HG03521 (cell line): ENCODE results near the gene EHD1.

Experiments used
- ATAC-seq: cut with Tn5 transposase; IDR thresholded peaks from one replicate; pipeline ENCODE4 v1.9.1; 2021; ENCODE audit warnings: mild to moderate bottlenecking, moderate library complexity; ENCODE audit not compliant: unreplicated experiment

Gene EHD1

DNA sequence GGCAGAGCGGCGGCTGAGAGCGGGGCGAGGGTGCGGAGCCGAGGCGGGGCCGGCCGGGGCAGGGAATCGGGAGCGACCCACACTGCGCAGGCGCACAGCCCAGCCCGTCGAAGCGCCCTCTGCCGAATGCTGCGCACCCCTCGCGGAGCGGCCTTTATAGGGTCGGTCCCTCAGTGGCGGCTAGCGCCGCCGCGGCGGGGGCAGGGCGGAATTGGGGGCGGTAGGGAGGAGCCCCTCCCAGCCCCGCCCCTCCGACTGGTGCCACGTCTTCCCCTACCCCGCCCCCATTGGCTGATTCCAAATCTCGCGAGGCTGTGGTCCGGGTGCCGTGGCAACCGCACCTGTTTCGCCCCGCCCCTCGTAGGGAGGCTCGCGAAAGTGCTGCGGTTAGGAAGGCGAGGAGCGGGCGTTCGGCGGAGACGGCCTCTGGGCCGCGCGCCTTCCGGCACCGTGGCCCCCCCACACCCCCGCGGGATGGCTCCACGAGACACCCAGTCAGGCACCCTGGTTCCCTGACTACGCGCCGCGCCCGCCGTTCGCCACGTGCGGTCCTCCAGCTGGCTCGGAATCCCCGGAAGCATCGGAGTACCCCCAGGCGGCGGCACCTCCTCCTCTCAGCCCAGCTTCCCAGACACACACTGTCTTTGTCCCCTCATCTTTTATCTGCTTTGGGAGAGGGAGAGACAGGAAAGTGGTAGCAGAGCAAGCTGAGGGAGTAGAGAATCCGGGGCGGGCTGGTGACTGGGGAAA is at the start of gene EHD1:
EHD1 (minus strand) TSS at position 128 of the 750 bp plus-strand sequence. CDS start 157 bp downstream, outside the sequence.
- peak; percentile 83 for ATAC-seq

DNA sequence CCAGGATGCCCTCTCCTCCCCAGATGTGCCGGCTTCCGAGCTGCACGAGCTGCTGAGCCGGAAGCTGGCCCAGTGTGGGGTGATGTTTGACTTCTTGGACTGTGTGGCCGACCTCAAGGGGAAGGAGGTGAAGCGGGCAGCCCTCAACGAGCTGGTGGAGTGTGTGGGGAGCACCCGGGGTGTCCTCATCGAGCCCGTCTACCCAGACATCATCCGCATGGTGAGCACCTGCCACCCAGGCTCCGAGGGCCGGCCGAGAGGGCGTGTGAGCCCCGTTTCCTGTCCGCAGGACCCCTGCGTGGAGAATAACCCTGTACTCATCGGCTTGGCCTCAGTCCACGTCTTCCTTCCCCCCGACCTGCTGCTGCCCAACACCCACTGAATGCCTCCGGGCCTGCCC is 48.3 kb upstream of the EHD1 start:
- no peak for ATAC-seq

DNA sequence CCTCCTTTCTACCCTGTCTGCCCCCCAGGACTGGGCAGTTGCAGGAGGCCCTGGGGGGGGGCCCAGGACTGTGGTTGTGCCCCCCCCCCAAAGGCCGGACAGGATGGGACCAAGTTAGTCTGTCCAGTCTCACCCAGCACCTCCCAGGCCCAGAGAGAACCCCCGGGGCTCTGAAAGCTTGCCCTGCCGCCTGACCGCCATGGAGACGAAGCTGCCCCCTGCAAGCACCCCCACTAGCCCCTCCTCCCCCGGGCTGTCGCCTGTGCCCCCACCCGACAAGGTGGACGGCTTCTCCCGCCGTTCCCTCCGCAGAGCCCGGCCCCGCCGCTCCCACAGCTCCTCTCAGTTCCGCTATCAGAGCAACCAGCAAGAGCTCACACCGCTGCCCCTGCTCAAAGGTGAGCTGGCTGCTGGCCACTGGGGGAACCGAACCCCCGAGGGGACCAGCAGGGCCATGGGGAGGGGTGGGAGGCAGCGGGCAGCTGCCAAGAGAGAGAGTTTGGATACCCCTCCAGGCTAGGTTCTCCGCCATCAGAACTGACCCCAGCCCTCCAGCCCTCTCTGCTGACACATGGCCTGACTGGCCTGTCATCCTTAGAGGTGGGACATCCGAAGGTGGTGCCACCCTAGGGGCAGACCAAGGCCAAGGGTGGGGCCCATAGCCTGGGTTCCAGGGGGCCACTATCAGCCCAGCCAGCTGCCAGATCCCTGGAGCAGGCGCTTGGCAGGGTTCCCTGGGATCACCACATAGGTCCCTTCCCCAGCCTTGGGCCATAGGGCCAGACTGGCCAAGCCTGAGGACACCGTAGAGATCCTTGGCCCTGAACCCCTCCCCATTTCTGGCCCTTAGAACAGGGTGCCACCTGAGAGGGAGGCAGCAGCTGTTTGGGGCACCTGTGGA is 47.4 kb upstream of the EHD1 start:
- ATAC-seq, result no peak

DNA sequence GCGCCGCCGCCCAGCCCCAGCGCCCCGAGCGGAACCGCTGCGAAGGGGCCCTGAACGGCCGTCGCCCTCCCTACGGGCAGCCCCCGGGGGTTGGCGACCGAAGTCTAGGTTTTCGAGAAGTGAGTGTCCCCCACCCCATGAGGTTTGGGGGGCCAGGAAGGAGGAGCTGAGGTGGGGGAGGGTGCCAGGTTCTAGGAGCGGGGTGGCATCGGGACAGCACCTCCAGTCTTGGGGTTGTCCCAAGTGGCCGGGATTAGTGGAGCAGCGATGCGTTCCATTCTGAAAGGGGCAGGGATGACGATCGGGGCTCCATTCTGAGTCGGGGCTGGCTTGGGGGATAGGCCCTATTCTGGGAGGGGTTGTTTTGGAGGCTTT is 46.5 kb upstream of the EHD1 start:
- ATAC-seq, result no peak

DNA sequence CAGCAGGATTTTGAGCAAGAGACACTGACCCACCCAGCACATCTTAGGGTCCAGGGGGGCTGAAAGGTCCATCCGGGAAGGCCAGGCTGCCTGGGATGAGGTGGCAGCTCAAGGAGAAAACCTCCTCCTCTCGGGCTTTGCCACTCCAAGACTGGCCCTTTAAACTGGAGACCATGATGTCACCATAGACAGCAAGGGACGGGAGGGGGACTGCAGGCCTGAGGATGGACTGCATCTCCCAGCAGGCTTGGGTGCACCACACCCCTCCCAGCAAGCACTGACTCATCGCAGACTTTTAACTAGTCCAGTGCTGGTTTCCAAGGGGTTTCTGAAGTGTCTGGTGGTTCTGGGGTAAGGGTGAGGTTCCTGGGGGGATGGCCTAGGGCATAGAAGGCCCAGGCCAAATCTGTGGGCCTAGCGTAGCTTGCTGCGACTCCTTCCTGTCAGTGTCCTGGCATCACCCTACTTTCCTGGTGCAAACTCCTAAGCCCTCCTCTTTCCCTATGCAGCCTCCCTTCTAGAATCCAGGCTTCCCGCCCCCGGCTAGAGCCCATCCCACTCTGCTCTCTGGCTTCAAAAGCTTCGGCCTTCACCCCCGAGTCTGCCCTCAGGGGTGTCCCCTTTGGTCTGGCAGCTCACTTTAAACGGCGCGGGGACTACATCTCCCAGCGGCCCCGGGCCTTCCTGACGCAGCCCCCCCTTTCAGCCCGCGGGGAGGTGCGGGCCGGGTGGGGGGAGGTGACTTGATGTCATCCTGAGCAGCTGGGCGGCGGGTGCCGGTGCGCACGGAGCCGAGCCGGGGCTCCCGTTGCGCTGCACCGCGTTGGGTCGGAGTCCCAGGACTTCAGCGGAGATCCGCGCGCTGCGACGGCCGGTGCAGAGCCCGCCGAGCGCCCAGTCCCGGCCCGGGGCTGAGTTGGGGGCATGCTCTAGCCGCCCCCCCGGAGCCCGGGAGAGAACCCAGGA is 45.8 kb upstream of the EHD1 start, which contains the start of gene PPP2R5B:
PPP2R5B (plus strand) TSS at position 746 of the 966 bp plus-strand sequence. CDS start 1,046 bp downstream, outside the sequence.
- ATAC-seq, result peak; percentile 75

DNA sequence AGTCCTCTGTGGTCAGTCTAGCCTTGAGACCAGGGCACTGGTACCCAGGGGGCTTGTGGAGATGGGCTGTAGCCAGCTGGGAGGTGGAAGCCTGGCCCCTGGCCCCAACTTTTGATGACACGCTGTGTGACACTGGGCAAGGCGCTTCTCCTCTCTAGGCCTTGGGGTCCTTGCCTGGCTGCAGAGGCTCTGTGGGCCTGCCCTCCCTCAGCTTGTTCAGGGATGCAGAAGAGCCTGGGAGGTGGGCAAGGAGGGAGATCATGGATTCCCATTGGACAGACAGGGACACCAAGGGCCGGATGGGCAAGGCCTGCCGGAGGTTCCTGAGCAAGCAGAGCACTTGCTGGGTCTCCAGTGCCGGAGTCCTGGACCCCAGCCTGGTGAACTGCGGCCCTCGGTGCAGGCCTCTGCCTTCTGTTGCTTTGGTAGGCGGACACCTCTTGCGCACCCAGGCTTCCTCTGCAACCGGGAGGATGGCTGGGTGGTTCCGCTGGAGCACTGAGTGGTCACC is 44.8 kb upstream of the EHD1 start:
- ATAC-seq, result no peak

DNA sequence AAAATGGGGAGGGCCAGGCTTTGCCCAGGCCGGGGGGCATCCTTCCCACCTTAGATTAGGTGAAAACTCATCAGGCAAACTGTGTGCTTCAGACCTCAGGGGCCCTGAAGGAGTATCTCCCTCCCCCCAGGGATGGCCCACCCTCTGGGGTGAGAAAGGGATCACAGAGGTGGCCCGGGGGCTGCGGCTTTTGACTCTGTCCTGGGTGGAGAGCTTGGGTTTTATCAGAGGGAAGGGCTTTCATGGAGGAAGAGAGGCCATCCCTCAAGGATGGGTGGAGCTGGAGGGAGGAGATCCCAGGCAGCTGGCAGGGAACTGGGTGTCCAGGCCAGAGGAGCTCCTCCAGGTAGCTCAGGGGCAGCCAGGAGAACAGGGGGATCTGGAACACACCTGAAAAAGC is 43.0 kb upstream of the EHD1 start:
- no peak for ATAC-seq

DNA sequence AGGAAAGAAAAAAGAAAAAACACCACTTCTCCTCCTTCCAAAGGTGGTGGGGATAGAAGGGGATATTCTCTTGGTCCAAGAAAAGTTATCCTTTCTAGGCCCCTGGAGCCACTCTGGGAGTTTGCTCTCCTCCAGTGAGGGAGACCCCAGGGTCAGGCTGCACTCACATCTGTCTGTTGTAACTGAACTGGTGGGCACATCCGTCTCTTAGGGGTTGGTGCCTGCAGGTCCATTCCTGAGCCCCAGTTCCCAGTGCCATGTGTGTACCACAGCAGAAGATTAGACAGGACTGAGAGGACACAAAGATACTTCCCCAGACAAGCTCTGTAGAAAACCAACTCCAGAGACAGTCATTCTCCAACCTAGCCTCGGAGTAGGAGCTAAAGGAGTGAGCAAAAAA is 41.7 kb upstream of the EHD1 start:
- no peak for ATAC-seq

DNA sequence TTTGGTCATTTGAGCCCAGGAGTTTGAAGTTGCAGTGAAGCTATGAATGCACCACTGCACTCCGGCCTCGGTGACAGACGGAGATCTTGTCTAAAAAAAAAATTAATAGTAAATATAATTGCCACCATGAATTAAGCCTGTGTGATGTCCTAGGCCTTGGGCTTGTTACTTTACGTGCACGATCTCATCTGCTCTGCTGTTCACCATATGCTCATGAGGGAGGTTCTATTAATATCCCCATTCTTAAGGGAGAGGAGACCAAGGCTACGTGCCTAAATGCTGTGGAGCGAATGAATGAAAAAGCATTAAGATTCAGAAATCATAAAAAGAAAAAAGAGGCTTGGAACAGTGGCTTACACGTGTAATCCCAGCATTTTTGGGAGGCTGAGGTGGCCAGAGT is 41.2 kb upstream of the EHD1 start:
- no peak for ATAC-seq

DNA sequence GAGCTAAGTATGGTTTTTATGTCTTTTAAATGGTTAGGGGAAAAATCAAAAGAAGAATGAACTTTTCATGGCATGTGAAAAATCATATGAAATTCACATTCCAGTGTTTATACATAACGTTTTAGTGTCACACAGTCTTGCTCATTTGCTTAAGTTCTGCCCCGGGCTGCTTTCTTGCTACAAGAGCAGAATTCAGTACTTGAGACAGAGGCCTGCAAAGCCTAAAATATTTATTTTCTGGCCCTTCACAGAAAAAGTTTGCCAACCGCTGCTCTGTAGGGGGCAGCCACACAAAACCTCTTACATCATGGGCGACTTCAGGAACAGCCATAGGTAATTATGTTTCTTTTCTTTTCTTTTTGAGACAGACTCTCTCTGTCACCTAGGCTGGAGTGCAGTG is 39.6 kb upstream of the EHD1 start:
- no peak for ATAC-seq

DNA sequence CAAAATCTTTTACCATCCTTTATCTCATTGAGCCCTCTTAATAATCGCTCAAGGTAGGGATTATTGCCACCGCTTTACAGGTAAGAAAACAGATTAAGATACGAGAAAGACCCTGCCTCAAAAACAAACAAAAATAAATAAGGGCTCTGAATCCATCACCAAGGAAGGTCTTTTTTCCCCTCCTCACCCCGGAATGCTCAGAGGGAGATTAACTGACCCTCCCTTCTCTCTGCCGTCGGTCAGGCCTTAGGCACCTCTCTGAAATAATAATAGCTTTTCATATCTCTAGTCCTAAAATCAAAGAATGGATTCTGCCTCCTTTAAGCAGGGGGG is 39.2 kb upstream of the EHD1 start:
- ATAC-seq, result no peak

DNA sequence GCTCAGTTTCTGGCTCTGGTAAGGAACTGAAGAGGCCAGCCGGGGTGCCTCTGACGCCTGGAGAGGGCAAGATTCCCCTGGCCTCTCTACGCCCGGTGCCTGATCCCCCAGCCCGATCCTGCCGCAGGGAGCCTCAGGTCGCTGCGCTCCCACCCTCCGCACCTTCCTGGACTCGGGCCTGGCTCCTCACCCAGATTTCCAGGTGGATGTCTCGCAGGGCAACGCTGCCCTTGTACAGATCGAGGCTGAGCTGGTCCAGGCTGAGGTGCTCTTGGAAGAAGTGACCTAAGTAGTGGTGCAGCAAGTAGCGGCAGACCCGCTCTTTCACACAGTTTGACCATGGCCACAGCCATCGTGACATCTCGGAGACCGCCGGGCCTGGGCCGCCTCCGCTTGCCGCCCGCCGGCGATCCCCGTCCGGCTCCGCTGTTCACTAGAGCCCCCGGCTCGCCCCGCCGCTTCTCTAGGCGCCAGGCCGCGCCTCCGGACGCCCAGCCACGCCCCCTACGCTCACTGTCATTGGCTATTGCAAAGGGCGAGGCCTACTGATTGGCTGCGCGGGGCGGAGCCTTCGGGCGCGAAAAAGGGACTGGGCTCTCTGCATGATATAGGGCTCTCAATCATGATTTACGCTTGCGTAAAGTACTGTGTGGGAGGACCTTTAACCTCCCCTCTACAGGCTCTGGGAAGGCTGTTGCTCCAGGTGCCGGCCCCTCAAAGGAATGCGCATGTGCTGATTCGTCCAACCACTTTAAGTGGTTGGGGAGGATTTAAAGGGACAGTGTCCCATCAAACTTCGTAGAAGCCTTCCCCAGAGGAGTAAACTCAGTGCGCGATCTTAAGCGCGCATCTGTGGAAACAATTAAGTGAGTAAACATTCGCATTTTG is 38.6 kb upstream of the EHD1 start, which contains the start of gene ATG2A:
ATG2A (minus strand) TSS at position 435 of the 888 bp plus-strand sequence; CDS start at position 361, 74 bp downstream.
- ATAC-seq, result peak; percentile 92

DNA sequence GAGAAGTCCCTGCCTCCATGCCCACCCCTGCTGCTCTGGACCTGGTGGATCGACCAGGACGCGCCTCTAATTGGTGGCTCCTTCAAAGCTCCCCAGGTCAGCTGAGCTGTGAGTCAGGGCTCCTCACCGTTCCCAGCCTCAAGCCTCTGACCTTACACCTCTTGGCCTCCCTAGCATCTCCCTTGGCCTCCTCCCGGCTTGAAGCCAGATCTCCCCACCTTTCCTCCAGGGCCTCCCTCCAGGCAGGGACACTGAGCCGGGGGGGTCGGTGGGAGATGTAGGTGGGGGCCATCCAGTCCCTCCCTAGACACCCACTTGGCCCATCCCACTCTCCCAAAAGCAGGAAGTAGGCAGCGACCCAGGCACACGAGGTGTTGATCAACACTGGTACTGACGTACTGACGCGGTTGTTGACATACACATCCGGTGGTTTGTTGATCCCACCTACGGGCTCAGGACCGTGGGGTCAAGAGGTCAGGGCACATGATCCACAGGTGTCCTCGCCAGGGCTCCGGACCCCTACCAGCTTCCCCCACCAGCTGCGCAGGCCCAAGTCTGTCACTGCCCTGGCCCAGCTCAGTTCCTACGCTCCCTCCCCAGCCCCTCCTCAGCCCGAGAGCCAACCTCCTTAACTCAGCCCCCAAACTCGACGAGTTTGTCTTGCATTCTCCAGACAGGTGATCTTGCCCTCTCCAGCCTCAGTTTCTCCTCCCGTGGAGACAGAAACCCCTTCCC is 37.8 kb upstream of the EHD1 start:
- ATAC-seq, result no peak

DNA sequence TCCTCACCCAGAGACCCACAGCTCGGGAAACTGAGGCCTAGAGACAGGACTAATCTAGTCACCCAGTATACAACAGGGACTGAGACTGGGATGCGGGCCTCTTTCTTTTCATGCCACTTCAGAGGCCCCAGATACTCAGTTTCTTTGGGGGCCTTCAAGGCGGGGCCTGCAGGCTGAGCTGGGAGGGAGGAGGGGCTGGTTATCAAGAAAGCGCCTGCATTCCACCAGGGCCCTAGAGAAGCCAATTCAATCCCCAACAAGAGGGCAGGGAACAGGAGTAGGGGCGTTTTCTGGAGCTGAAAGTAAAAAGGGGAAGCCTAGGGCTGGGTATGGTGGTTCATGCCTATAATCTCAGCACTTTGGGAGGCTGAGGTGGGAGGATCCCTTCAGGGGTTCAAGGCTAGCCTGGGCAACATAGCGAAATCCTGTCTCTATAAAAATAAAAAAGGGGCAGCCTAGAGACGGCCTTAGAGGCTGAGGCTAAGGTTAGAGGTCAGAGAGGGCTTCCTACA is 37.0 kb upstream of the EHD1 start:
- no peak for ATAC-seq

DNA sequence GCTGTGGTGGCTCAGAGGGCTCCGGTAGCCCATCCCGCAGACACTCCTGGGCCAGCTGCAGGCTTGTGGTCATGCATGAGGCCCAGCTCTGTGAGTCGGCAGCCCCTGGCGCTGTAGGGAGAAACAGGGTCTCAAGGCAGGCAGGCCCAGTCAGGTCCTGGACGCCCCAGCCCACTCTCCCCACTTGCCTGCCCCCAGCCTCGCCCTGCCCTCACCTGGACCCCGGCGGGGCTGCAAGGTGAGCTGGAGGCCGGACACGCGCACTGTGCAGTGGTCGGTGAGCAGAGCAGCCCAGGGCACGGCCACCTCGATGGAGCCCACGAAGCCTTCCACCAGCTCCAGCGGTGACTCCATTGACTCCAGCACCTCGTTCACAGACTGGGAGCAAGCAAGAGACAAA is 35.7 kb upstream of the EHD1 start:
- no peak for ATAC-seq

DNA sequence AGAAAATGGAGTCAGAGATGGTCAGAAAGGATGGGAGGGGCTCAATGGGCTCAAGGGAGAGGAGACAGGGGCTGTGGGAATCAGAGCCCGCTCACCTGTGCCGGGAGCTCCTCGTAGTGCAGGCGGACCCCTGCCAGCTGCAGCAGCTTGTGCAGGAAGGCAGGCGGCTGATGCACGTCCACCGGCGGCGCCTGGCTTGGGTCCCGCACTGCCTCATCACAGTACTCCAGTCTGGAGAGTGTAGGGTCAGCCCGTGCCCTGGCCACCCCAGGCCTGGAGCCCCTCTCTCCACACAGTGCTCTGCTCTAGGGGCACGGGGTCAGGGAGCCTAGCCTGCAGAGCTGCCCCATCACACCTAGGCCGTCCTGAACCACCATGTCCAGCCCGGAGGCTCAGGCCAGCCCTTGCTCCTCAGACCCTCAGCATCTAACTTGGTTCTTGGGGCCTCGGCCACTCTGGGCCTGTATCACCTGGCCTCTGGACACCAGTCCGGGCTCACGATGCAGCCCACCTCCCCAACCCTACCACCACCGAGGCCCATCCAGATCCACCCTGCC is 34.8 kb upstream of the EHD1 start:
- no peak for ATAC-seq

DNA sequence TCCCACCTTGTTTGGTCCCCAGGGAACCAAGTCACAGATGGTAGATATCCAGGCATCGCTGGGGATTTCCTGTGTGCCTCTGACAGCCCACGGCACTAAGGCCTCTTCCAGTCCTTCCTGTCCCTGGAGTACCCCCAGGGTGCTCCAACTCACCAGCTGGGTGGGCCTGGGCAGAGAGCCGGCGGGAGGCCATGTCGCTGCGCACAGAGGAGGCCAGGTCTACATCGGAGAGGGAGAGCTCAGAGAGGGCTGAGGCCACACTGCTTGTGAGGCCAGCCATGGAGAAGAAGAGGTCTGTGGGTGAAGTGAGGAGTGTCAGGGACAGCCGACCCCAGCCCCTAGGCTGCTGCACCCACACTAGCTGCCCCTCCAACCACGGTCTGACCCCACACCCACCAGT is 33.3 kb upstream of the EHD1 start:
- ATAC-seq, result no peak

DNA sequence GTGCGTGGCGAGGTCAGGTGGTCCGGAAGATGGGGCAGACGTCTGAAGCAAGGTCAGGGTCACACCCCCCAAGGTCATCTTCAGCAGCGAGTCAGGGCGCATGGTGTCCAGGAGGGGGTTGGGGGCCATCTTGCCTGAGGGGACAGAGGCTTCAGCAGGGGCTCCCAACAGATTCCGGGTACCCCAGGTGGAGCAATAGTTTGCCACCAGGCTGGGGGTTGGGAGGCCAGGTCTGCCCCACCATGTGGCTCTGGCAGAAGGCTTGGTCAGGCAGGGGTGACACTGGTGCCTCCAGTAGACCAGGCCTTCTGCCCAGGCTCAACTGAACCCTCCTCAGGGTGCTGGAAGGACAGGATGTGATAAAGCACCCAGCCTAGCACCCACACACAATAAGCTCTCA is 32.7 kb upstream of the EHD1 start:
- no peak for ATAC-seq
